ENCODE measurements around the gene BMP6.

Gene BMP6

GRCh38 chr6:7865781-7866180 lies 139.9 kb downstream of the BMP6 start:
- H3K4me3 ChIP-seq (replicated peaks in 1 of 2; ENCODE audit: low read depth in 2 of 2, low read length in 2 of 2), result no peak overlapping the region
- no peak for TF ChIP-seq CTCF (IDR thresholded peaks at IDR 0.05; ENCODE audit: low read depth, low read length)
- DNase-seq (ENCODE audit: low read depth in 2 of 2), result peak in 1 of 2 donors; percentile 39

GRCh38 chr6:7866526-7866925 lies 140.6 kb downstream of the BMP6 start:
- H3K4me3 ChIP-seq (replicated peaks in 1 of 2; ENCODE audit: low read depth in 2 of 2, low read length in 2 of 2), result no peak overlapping the region
- TF ChIP-seq CTCF (IDR thresholded peaks at IDR 0.05; ENCODE audit: low read depth, low read length), result no peak
- no peak for DNase-seq (ENCODE audit: low read depth in 2 of 2)

- TF ChIP-seq CTCF (IDR thresholded peaks at IDR 0.05; ENCODE audit: low read depth, low read length), result no peak
- H3K4me3 ChIP-seq (replicated peaks in 1 of 2; ENCODE audit: low read depth in 2 of 2, low read length in 2 of 2), result no peak overlapping the region
- DNase-seq (ENCODE audit: low read depth in 2 of 2), result no peak
Observed at GRCh38 chr6:7868926-7869325, 143.0 kb downstream of the BMP6 start.

GRCh38 chr6:7878401-7878964 lies 152.6 kb downstream of the BMP6 start:
- TF ChIP-seq CTCF (IDR thresholded peaks at IDR 0.05; ENCODE audit: low read depth, low read length), result no peak
- H3K4me3 ChIP-seq (replicated peaks in 1 of 2; ENCODE audit: low read depth in 2 of 2, low read length in 2 of 2), result no peak overlapping the region

GRCh38 chr6:7879043-7879442 lies 153.1 kb downstream of the BMP6 start:
- no peak for DNase-seq (ENCODE audit: low read depth in 2 of 2)
- TF ChIP-seq CTCF (IDR thresholded peaks at IDR 0.05; ENCODE audit: low read depth, low read length), result no peak
- H3K4me3 ChIP-seq (replicated peaks in 1 of 2; ENCODE audit: low read depth in 2 of 2, low read length in 2 of 2), result no peak overlapping the region

More at GRCh38 chr6:7878401-7878964, 152.6 kb downstream of the BMP6 start:
- DNase-seq (ENCODE audit: low read depth in 2 of 2), result peak in 1 of 2 donors; percentile 50

- DNase-seq (ENCODE audit: low read depth in 2 of 2), result no peak
- H3K4me3 ChIP-seq (replicated peaks in 1 of 2; ENCODE audit: low read depth in 2 of 2, low read length in 2 of 2), result no peak overlapping the region
- no peak for TF ChIP-seq CTCF (IDR thresholded peaks at IDR 0.05; ENCODE audit: low read depth, low read length)
Observed at GRCh38 chr6:7879579-7879978, 153.7 kb downstream of the BMP6 start.
